ENCODE data around the gene TTC34.
"Not testable (repeated sequence)": the region's sequence is repeated elsewhere in the genome, so short reads cannot be mapped to it uniquely, and the experiment has no call there.

DNA sequence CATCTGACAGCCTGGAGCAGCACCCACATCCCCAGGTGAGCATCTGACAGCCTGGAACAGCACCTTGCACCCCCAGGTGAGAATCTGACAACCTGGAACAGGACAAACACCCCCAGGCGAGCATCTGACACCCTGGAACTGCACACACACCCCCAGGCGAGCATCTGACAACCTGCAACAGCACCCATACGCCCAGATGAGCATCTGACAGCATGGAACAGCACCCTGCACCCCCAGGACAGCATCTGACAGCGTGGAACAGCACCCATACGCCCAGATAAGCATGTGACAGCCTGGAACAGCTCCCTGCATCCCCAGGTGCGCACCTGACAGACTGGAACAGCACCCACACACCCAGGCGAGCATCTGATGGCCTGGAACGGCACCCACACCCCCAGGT is 49.0 kb downstream of the TTC34 start:
- TF ChIP-seq, protein P1, sequence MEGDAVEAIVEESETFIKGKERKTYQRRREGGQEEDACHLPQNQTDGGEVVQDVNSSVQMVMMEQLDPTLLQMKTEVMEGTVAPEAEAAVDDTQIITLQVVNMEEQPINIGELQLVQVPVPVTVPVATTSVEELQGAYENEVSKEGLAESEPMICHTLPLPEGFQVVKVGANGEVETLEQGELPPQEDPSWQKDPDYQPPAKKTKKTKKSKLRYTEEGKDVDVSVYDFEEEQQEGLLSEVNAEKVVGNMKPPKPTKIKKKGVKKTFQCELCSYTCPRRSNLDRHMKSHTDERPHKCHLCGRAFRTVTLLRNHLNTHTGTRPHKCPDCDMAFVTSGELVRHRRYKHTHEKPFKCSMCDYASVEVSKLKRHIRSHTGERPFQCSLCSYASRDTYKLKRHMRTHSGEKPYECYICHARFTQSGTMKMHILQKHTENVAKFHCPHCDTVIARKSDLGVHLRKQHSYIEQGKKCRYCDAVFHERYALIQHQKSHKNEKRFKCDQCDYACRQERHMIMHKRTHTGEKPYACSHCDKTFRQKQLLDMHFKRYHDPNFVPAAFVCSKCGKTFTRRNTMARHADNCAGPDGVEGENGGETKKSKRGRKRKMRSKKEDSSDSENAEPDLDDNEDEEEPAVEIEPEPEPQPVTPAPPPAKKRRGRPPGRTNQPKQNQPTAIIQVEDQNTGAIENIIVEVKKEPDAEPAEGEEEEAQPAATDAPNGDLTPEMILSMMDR (IDR thresholded peaks at IDR 0.05): not testable (repeated sequence)
- not testable (repeated sequence) for TF ChIP-seq POLR2AphosphoS5 (IDR thresholded peaks at IDR 0.05)
